Prostate gland (tissue), 1 donor: ENCODE results near the gene PRSS8.

Experiments used
- POLR2A ChIP-seq: fragments of 450-650 bp; IDR thresholded peaks from one replicate; pipeline ENCODE4 v1.6.1; 2016; ENCODE audit warnings: antibody characterized with exemption, mild to moderate bottlenecking
- POLR2AphosphoS5 ChIP-seq: sonication (generic); formaldehyde crosslinking; IDR thresholded peaks from one replicate; pipeline ENCODE4 v1.6.1; 2017; ENCODE audit warnings: antibody characterized with exemption

DNA sequence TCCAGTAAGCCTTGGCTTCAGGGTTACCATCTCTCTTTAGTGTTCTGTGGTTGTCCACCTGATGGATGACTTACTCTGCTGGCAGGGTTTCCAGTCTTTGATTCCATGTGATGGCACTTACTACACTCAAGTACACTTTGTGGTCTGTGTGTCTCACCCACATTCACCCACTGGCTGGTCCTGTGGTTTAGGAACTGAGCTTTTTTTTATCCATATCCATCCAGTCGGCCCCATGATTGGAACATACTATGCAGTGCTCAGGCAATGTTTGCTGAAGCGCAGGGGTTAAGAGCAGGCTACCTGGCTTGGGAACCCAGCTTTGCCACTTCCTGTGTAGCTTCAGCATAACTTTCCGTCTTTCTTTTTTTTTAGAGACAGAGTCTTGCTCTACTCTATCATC, 41.6 kb upstream of the PRSS8 start:
- TF ChIP-seq POLR2AphosphoS5 (no peak), POLR2A (no peak)
